Caco-2 (cell line): ENCODE measurements around the gene TRIM26. TPM values are rescaled to one million over a fixed set of nuclear protein-coding genes. Genes with fewer than 3 reads are reported as not detected.
A peak's percentile ranks its signal among the peaks of the same experiment; 100 is the strongest.

ENCODE experiments used
- BruUV-seq: library from RNA; stranded (reverse); fragments of 400-500 nt; replicated peaks from 2 replicates; lab custom pipeline; 2021; lab: Mats Ljungman, UMichigan
- CTCF ChIA-PET: fragments of 300-600 bp; sonication (Branson Sonifier 250); formaldehyde crosslinking; loops from one replicate; lab custom pipeline; 2022; ENCODE audit warnings: antibody characterized with exemption; lab: Charles Lee
- POLR2A ChIA-PET: fragments of 300-600 bp; sonication (Branson Sonifier 250); formaldehyde crosslinking; loops from one replicate; lab custom pipeline; 2022; ENCODE audit warnings: antibody characterized with exemption; lab: Charles Lee
- DNase-seq, 2 experiments: peaks; one replicate each; pipeline versions ENCODE4 v3.0.0 to v3.0.0-alpha.2; 2020 to 2022
- H3K27me3 ChIP-seq: replicated peaks from 2 replicates; pipeline ENCODE4 v1.6.0; 2011; ENCODE audit warnings: low read length; ENCODE audit not compliant: control insufficient read depth, insufficient read depth
- H3K36me3 ChIP-seq: 2 replicates; pipeline ENCODE4 v1.5.1; 2011; ENCODE audit warnings: low read length; ENCODE audit not compliant: control insufficient read depth, insufficient read depth
- H3K4me1 ChIP-seq: fragments of 250-450 bp; sonication (Bioruptor Pico); 2 replicates; pipeline ENCODE4 v1.5.1; 2020; ENCODE audit warnings: mild to moderate bottlenecking
- H3K4me3 ChIP-seq: 2 replicates; pipeline ENCODE4 v1.5.1; 2011; ENCODE audit warnings: low read depth, mild to moderate bottlenecking, control low read depth, low read length
- H3K9me3 ChIP-seq: fragments of 250-450 bp; sonication (Bioruptor Pico); 2 replicates; pipeline ENCODE4 v1.5.1; 2020; ENCODE audit warnings: mild to moderate bottlenecking, moderate library complexity
- H3K27ac Mint-ChIP-seq: one replicate; pipeline ENCODE4 v1.8.0; 2022; ENCODE audit warnings: mixed read lengths; ENCODE audit not compliant: unreplicated experiment
- H3K27me3 Mint-ChIP-seq: one replicate; pipeline ENCODE4 v1.8.0; 2022; ENCODE audit warnings: mixed read lengths; ENCODE audit not compliant: insufficient read depth, unreplicated experiment
- H3K36me3 Mint-ChIP-seq: one replicate; pipeline ENCODE4 v1.8.0; 2022; ENCODE audit warnings: mild to moderate bottlenecking, mixed read lengths; ENCODE audit not compliant: insufficient read depth, unreplicated experiment
- H3K4me1 Mint-ChIP-seq: one replicate; pipeline ENCODE4 v1.8.0; 2022; ENCODE audit warnings: low read depth, mixed read lengths; ENCODE audit not compliant: unreplicated experiment
- H3K4me3 Mint-ChIP-seq: one replicate; pipeline ENCODE4 v1.8.0; 2022; ENCODE audit warnings: mild to moderate bottlenecking, moderate library complexity, mixed read lengths; ENCODE audit not compliant: unreplicated experiment
- H3K9me3 Mint-ChIP-seq: one replicate; pipeline ENCODE4 v1.8.0; 2022; ENCODE audit warnings: mixed read lengths; ENCODE audit not compliant: unreplicated experiment
- intact Hi-C: fragments of 100-400 bp; cut with micrococcal nuclease; formaldehyde crosslinking; loops from one replicate; pipeline ENCODE4 v1.10.0; 2022; ENCODE audit not compliant: unreplicated experiment
- total RNA-seq: library from RNA; stranded (reverse); gene quantifications from 2 replicates; pipeline ENCODE4 v1.2.3, GENCODE V29; 2022
- TF ChIP-seq, protein P1 (sequence below), 2 experiments: fragments of 200-600 bp in 1 of 2; IDR thresholded peaks; 1 replicate in 1 of 2; 2 replicates in 1 of 2; pipeline versions ENCODE4 v1.5.1 to v1.8.0; 2011 to 2022; ENCODE audit warnings: antibody characterized with exemption in 1 of 2, control low read depth in 1 of 2, inconsistent platforms in 1 of 2, low read depth in 1 of 2, low read length in 1 of 2, mild to moderate bottlenecking in 1 of 2, moderate library complexity in 1 of 2; ENCODE audit not compliant: insufficient read depth in 1 of 2, severe bottlenecking in 1 of 2, unreplicated experiment in 1 of 2

The TRIM26 gene
- total RNA-seq, 1 experiment from 2014 or later: 49.0 TPM

DNA sequence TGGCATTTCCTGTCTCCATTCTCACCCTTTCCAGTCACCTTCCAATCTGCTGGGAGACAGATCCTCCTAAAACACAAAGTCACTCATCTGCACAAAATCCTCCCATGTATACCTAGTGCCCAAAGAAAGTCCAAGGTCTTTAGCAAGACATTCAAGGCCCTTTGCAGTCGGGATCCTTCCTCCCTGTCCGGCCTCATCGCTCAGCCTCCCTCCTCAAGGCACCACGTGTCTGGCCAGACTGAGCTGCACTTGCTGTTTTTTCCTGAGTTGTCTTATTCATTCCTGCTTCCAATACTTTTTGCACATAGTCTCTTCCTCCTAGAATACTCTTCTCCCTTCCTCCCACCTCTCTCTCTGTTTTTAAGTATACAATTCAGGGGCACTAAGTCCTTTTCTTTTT lies 48.5 kb downstream of the TRIM26 start:
- Mint-ChIP-seq H3K27me3 (no peaks in the 10 kb centered on the region), H3K9me3 (no peaks in the 10 kb centered on the region), H3K4me1 (peaks cover 14% of the 10 kb centered on the region), H3K36me3 (no peaks in the 10 kb centered on the region), H3K4me3 (peak overlapping the region; percentile 92), H3K27ac (peak overlapping the region; percentile 92)
- DNase-seq: no peak
- no TSS peak for BruUV-seq
- H3K9me3 ChIP-seq: no peaks in the 10 kb centered on the region
- TF ChIP-seq, protein P1, sequence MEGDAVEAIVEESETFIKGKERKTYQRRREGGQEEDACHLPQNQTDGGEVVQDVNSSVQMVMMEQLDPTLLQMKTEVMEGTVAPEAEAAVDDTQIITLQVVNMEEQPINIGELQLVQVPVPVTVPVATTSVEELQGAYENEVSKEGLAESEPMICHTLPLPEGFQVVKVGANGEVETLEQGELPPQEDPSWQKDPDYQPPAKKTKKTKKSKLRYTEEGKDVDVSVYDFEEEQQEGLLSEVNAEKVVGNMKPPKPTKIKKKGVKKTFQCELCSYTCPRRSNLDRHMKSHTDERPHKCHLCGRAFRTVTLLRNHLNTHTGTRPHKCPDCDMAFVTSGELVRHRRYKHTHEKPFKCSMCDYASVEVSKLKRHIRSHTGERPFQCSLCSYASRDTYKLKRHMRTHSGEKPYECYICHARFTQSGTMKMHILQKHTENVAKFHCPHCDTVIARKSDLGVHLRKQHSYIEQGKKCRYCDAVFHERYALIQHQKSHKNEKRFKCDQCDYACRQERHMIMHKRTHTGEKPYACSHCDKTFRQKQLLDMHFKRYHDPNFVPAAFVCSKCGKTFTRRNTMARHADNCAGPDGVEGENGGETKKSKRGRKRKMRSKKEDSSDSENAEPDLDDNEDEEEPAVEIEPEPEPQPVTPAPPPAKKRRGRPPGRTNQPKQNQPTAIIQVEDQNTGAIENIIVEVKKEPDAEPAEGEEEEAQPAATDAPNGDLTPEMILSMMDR (IDR thresholded peaks at IDR 0.05; ENCODE audit: insufficient read depth in 1 of 2, low read depth in 1 of 2, low read length in 1 of 2, severe bottlenecking in 1 of 2, unreplicated experiment in 1 of 2): no peak
- intact Hi-C loops: loop anchor here (5.0 kb wide), 1 partner anchor 102 kb away; the partner anchor contains the start of gene POLR1H
- ChIA-PET POLR2A (no interaction called here), CTCF (interaction anchor here (2.2 kb wide), 1 partner anchor 61 kb away, joined by 12 read pairs; no protein-coding TSS in a partner anchor)
- peaks cover 1% of the 10 kb centered on the region for H3K36me3 ChIP-seq
- no peaks in the 10 kb centered on the region for H3K4me1 ChIP-seq
- H3K4me3 ChIP-seq: peak overlapping the region; percentile 89
- H3K27me3 ChIP-seq: no peaks in the 10 kb centered on the region

DNA sequence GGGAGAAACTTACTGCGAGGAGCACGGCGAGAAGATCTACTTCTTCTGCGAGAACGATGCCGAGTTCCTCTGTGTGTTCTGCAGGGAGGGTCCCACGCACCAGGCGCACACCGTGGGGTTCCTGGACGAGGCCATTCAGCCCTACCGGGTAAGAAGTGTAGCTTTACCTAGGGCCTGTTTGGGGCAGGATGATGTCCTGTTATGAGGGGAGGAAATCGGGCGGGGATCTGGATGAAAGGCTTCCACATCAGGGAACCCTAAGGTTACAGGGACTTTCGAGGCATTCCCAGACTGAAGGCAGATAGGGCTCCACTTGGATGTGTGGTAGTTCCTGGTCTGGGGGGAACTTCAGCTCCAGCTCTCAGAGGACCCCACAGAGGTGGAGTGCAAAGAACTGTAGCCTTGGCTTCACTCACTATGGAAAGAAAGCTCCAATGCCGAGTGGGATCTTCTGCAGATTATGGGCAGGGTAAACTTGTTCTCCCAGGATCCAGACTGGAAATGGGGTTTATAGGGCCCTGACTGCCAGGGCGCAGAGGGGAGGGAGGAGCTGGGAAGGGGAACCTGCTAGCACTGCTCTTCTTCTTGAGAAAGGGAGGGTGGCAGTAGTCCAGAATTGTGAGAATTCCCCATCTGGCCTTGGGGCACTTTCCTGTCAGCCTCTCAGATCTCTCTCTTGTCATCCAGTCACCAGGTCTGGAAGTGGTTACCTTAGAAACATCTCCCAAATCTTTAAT lies 49.1 kb downstream of the TRIM26 start:
- H3K36me3 Mint-ChIP-seq: no peaks in the 10 kb centered on the region
- ChIA-PET POLR2A (no interaction called here), CTCF (interaction anchor here (1.0 to 2.2 kb wide), 2 partner anchors 33 to 61 kb away, joined by 4 to 12 read pairs; no protein-coding TSS in a partner anchor)
- DNase-seq: no peak
- H3K27me3 Mint-ChIP-seq: no peaks in the 10 kb centered on the region
- H3K36me3 ChIP-seq: peaks cover 1% of the 10 kb centered on the region
- no peaks in the 10 kb centered on the region for H3K4me1 ChIP-seq
- intact Hi-C loops: loop anchor here (1.0 to 5.0 kb wide), 3 partner anchors 43 to 102 kb away; partner anchors contain the start of gene POLR1H
- peaks cover 14% of the 10 kb centered on the region for H3K4me1 Mint-ChIP-seq
- H3K4me3 ChIP-seq: peak overlapping the region; percentile 89
- H3K4me3 Mint-ChIP-seq: peak overlapping the region; percentile 92
- no TSS peak for BruUV-seq
- H3K27me3 ChIP-seq: no peaks in the 10 kb centered on the region
- H3K27ac Mint-ChIP-seq: peak overlapping the region; percentile 92
- H3K9me3 Mint-ChIP-seq: no peaks in the 10 kb centered on the region
- TF ChIP-seq, protein P1 (IDR thresholded peaks at IDR 0.05; ENCODE audit: insufficient read depth in 1 of 2, low read depth in 1 of 2, low read length in 1 of 2, severe bottlenecking in 1 of 2, unreplicated experiment in 1 of 2): no peak
- no peaks in the 10 kb centered on the region for H3K9me3 ChIP-seq

- H3K4me3 Mint-ChIP-seq: peak within 1 kb of the TSS; percentile 92
- DNase-seq: peak; percentile 85 to 91
- TF ChIP-seq, protein P1 (IDR thresholded peaks at IDR 0.05; ENCODE audit: insufficient read depth in 1 of 2, low read depth in 1 of 2, low read length in 1 of 2, severe bottlenecking in 1 of 2, unreplicated experiment in 1 of 2): no peak
- H3K27me3 ChIP-seq: no peaks in the 10 kb centered on the region
- H3K4me1 Mint-ChIP-seq: peaks cover 14% of the 10 kb centered on the region
- H3K27me3 Mint-ChIP-seq: no peaks in the 10 kb centered on the region
- peak within 1 kb of the TSS; percentile 89 for H3K4me3 ChIP-seq
- ChIA-PET POLR2A (no interaction called here), CTCF (interaction anchor here (1.0 to 2.2 kb wide), 2 partner anchors 32 to 60 kb away, joined by 4 to 12 read pairs; no protein-coding TSS in a partner anchor)
- H3K36me3 Mint-ChIP-seq: no peaks in the 10 kb centered on the region
- TSS peak; percentile 77 for BruUV-seq
- no peaks in the 10 kb centered on the region for H3K9me3 Mint-ChIP-seq
- intact Hi-C loops: loop anchor here (1.0 to 5.0 kb wide), 3 partner anchors 43 to 101 kb away; partner anchors contain the start of gene POLR1H
- peak within 1 kb of the TSS; percentile 92 for H3K27ac Mint-ChIP-seq
- H3K4me1 ChIP-seq: no peaks in the 10 kb centered on the region
- no peaks in the 10 kb centered on the region for H3K9me3 ChIP-seq
- H3K36me3 ChIP-seq: peaks cover 1% of the 10 kb centered on the region
Measured at GRCh38 chr6:30163090-30163917, 49.9 kb downstream of the TRIM26 start, which contains the start of gene TRIM15. TRIM15 (plus strand) TSS chr6:30163546; CDS start chr6:30163685, 139 bp downstream.
